IMR-90 (cell line): Measurements from ENCODE around the gene BCL2L13. TPM values are rescaled to one million over a fixed set of nuclear protein-coding genes. Genes with fewer than 3 reads are reported as not detected.

ENCODE experiments used
- ATAC-seq: fragments of 200-7000 bp; cut with Tn5 transposase; 2 replicates; pipeline ENCODE4 v1.9.1; 2020; ENCODE audit warnings: low read depth, mild to moderate bottlenecking, moderate library complexity
- BruUV-seq: library from RNA; stranded (reverse); fragments of 400-500 nt; replicated peaks from 2 replicates; lab custom pipeline; 2021; lab: Mats Ljungman, UMichigan
- CTCF ChIA-PET: fragments of 300-600 bp; formaldehyde crosslinking; extraction: SDS; loops from one replicate; lab custom pipeline; 2021; ENCODE audit warnings: antibody characterized with exemption; lab: Yijun Ruan, JAX
- POLR2A ChIA-PET: fragments of 300-600 bp; sonication (Branson Sonifier 250); formaldehyde crosslinking; loops from one replicate; lab custom pipeline; 2022; ENCODE audit warnings: antibody characterized with exemption; ENCODE audit not compliant: unreplicated experiment; lab: Charles Lee
- DNase-seq: peaks from one replicate; pipeline ENCODE4 v3.0.0; 2013
- H2AFZ ChIP-seq: replicated peaks from 2 replicates; pipeline ENCODE3; 2013; ENCODE audit warnings: low read length, mild to moderate bottlenecking; ENCODE audit not compliant: poor library complexity
- H2AK5ac ChIP-seq: 2 replicates; pipeline ENCODE4 v1.6.1; 2013; ENCODE audit warnings: low read depth, low read length, inconsistent platforms
- H2AK9ac ChIP-seq: replicated peaks from 2 replicates; pipeline ENCODE3; 2013; ENCODE audit warnings: mild to moderate bottlenecking, low read depth, low read length, moderate library complexity; ENCODE audit not compliant: poor library complexity
- H2BK120ac ChIP-seq: 2 replicates; pipeline ENCODE4 v1.6.1; 2013; ENCODE audit warnings: low read depth, low read length, inconsistent platforms
- H2BK15ac ChIP-seq: 3 replicates; pipeline ENCODE4 v1.6.1; 2013; ENCODE audit warnings: low read depth, low read length, inconsistent platforms
- H2BK20ac ChIP-seq: 2 replicates; pipeline ENCODE4 v1.6.1; 2013; ENCODE audit warnings: low read depth, mild to moderate bottlenecking, inconsistent platforms, low read length, moderate library complexity
- H2BK5ac ChIP-seq: 2 replicates; pipeline ENCODE4 v1.6.1; 2013; ENCODE audit warnings: mild to moderate bottlenecking, low read depth, low read length, inconsistent platforms; ENCODE audit not compliant: poor library complexity, severe bottlenecking
- H3K14ac ChIP-seq: replicated peaks from 2 replicates; pipeline ENCODE4 v1.6.1; 2013; ENCODE audit warnings: low read depth, low read length, inconsistent platforms
- H3K18ac ChIP-seq: 2 replicates; pipeline ENCODE4 v1.6.1; 2013; ENCODE audit warnings: low read depth, low read length, control low read depth
- H3K23ac ChIP-seq: 2 replicates; pipeline ENCODE4 v1.6.1; 2013; ENCODE audit warnings: low read depth, low read length, inconsistent platforms
- H3K27ac ChIP-seq: 2 replicates; pipeline ENCODE4 v1.5.1; 2013; ENCODE audit warnings: mild to moderate bottlenecking, control low read depth, low read length; ENCODE audit not compliant: insufficient read depth
- H3K27me3 ChIP-seq: 2 replicates; pipeline ENCODE4 v1.6.1; 2013; ENCODE audit warnings: low read length; ENCODE audit not compliant: control insufficient read depth, insufficient read depth
- H3K36me3 ChIP-seq: 2 replicates; pipeline ENCODE4 v1.6.1; 2013; ENCODE audit warnings: low read length, mixed read lengths; ENCODE audit not compliant: control insufficient read depth, insufficient read depth
- H3K4ac ChIP-seq: 2 replicates; pipeline ENCODE4 v1.6.1; 2013; ENCODE audit warnings: low read depth, low read length, inconsistent platforms
- H3K4me1 ChIP-seq: 2 replicates; pipeline ENCODE4 v1.6.1; 2013; ENCODE audit warnings: low read length, mixed read lengths; ENCODE audit not compliant: control insufficient read depth, insufficient read depth
- H3K4me2 ChIP-seq: 2 replicates; pipeline ENCODE4 v1.6.1; 2013; ENCODE audit warnings: low read depth, mild to moderate bottlenecking, control low read depth, low read length, moderate library complexity
- H3K4me3 ChIP-seq: 2 replicates; pipeline ENCODE4 v1.5.1; 2013; ENCODE audit warnings: low read depth, mild to moderate bottlenecking, control low read depth, low read length, moderate library complexity; ENCODE audit not compliant: insufficient read depth
- H3K56ac ChIP-seq: 2 replicates; pipeline ENCODE4 v1.6.1; 2013; ENCODE audit warnings: low read length, inconsistent platforms; ENCODE audit not compliant: insufficient read depth; ENCODE audit errors: extremely low read depth
- H3K79me1 ChIP-seq, 2 experiments: 2 replicates each; pipeline ENCODE4 v1.6.1; 2013; ENCODE audit warnings: low read length in 2 of 2, inconsistent platforms in 1 of 2, low read depth in 1 of 2
- H3K9ac ChIP-seq: 2 replicates; pipeline ENCODE4 v1.6.1; 2013; ENCODE audit warnings: low read depth, low read length, control low read depth
- H3K9me1 ChIP-seq: 2 replicates; pipeline ENCODE4 v1.6.1; 2013; ENCODE audit warnings: low read length, inconsistent platforms; ENCODE audit not compliant: insufficient read depth
- H3K9me3 ChIP-seq: 2 replicates; pipeline ENCODE4 v1.6.1; 2013; ENCODE audit warnings: low read length; ENCODE audit not compliant: control insufficient read depth, insufficient read depth
- H4K20me1 ChIP-seq: 2 replicates; pipeline ENCODE4 v1.6.1; 2013; ENCODE audit warnings: low read length, inconsistent platforms; ENCODE audit not compliant: insufficient read depth
- H4K5ac ChIP-seq: 2 replicates; pipeline ENCODE4 v1.6.1; 2013; ENCODE audit warnings: mild to moderate bottlenecking, low read depth, low read length, control low read depth
- H4K8ac ChIP-seq, 2 experiments: 2 replicates each; pipeline ENCODE4 v1.6.1; 2013; ENCODE audit warnings: low read depth in 2 of 2, low read length in 2 of 2, control low read depth in 1 of 2, inconsistent platforms in 1 of 2
- H4K91ac ChIP-seq: 2 replicates; pipeline ENCODE4 v1.6.1; 2013; ENCODE audit warnings: low read depth, low read length, inconsistent platforms; ENCODE audit not compliant: insufficient read depth
- MAZ ChIP-seq: IDR thresholded peaks from 2 replicates; pipeline ENCODE4 v1.6.1; 2012; ENCODE audit warnings: low read depth, mild to moderate bottlenecking, low read length, improper control_type of control experiment, moderate library complexity, borderline replicate concordance
- WGBS, 2 experiments: methylation state at CpG; one replicate each; pipeline versions ENCODE4 v1.1.5 to v1.1.7; 2013; ENCODE audit warnings: missing lambda C conversion rate in 2 of 2; ENCODE audit not compliant: insufficient read length in 1 of 2; ENCODE audit errors: extremely low coverage in 2 of 2; 5-methylcytosine and 5-hydroxymethylcytosine counted together
- dilution Hi-C: fragments of 300-500 bp; cut with HindIII; formaldehyde crosslinking; loops from one replicate; pipeline ENCODE4 v1.14.3; 2018; ENCODE audit warnings: low sequenced_read_pairs; ENCODE audit not compliant: unreplicated experiment
- in situ Hi-C: fragments of 300-500 bp; cut with MboI; formaldehyde crosslinking; loops from 3 replicates; pipeline ENCODE4 v1.14.3; 2019; ENCODE audit warnings: low sequenced_read_pairs, inconsistent platforms, mixed read lengths
- intact Hi-C: fragments of 100-400 bp; cut with micrococcal nuclease; formaldehyde crosslinking; loops from 2 replicates; pipeline ENCODE4 v1.10.0; 2022
- polyA plus RNA-seq, 3 experiments: library from polyadenylated mRNA; depleted of rRNA; stranded (reverse); fragments of >200 nt; gene quantifications; 2 replicates each; pipeline ENCODE4 v1.2.3, GENCODE V29; 2012; ENCODE audit warnings: low replicate concordance in 1 of 3
- total RNA-seq: library from RNA; depleted of rRNA; stranded (reverse); fragments of >200 nt; gene quantifications from 2 replicates; pipeline ENCODE4 v1.2.3, GENCODE V29; 2012

BCL2L13 gene
- total and polyA plus RNA-seq, 2 of the 4 experiments (the other 2 are of a cell fraction): 42.6 to 86.7 TPM

- dilution Hi-C loops: no loop called here
- H4K20me1 ChIP-seq: no peaks in the 10 kb centered on the region
- intact Hi-C loops: no loop called here
- H3K4me2 ChIP-seq: peak overlapping the region; percentile 12; the same call in 1 of the 2 replicates
- in situ Hi-C loops: no loop called here
- peak overlapping the region; percentile 15; the same call in 1 of the 2 replicates for H3K27ac ChIP-seq
- no peak overlapping the region for H2AK5ac ChIP-seq
- H3K79me1 ChIP-seq: peaks cover 0 to 18% of the 10 kb centered on the region in 2 experiments
- CTCF ChIA-PET: no interaction called here
- POLR2A ChIA-PET: no interaction called here
- H3K56ac ChIP-seq: no peak overlapping the region
- 0 out of 2 replicates have a peak, but pooled peaks cover 2% of the 10 kb centered on the region for H3K9me1 ChIP-seq
- H4K5ac ChIP-seq: no peak overlapping the region
- peaks cover 3% of the 10 kb centered on the region; the same call in 1 of the 2 replicates for H3K4me1 ChIP-seq
- H3K9ac ChIP-seq: no peak overlapping the region
- no peak overlapping the region for H2BK120ac ChIP-seq
- H3K23ac ChIP-seq: no peak overlapping the region
- H3K4ac ChIP-seq: no peak overlapping the region
- H3K4me3 ChIP-seq: no peak overlapping the region
- no peak overlapping the region for H2BK5ac ChIP-seq
- H3K14ac ChIP-seq: no peak overlapping the region
- BruUV-seq: no TSS peak
- ATAC-seq (peak; percentile 12; the same call in 1 of the 2 replicates), DNase-seq (no peak)
- no peak overlapping the region for H2AFZ ChIP-seq
- H3K18ac ChIP-seq: no peak overlapping the region
- no peak overlapping the region for H2AK9ac ChIP-seq
- H2BK15ac ChIP-seq: no peak overlapping the region
- peaks cover 5% of the 10 kb centered on the region for H3K36me3 ChIP-seq
- H3K27me3 ChIP-seq: no peaks in the 10 kb centered on the region
- TF ChIP-seq MAZ: no peak
- H4K8ac ChIP-seq: no peak overlapping the region
- H2BK20ac ChIP-seq: no peak overlapping the region
- H4K91ac ChIP-seq: no peak overlapping the region
- WGBS, 2 experiments: no CpG with 5 or more reads among the region's 3 CpGs
- H3K9me3 ChIP-seq: no peaks in the 10 kb centered on the region
Measured at GRCh38 chr22:17700778-17701177, 62.2 kb downstream of the BCL2L13 start.
